GM23248 (cell line): ENCODE results near the gene TAF11L8. TPM values are rescaled to one million over a fixed set of nuclear protein-coding genes. Genes with fewer than 3 reads are reported as not detected.
"Not testable (repeated sequence)": the region's sequence is repeated elsewhere in the genome, so short reads cannot be mapped to it uniquely, and the experiment has no call there.

Experiments
- DNase-seq: peaks from one replicate; pipeline ENCODE4 v3.0.0-alpha.2; 2015
- H2AFZ ChIP-seq: fragments of 200-600 bp; sonication (generic); 2 replicates; pipeline ENCODE4 v1.6.1; 2016; ENCODE audit warnings: antibody characterized with exemption
- H3F3A ChIP-seq: fragments of 200-600 bp; sonication (generic); 2 replicates; pipeline ENCODE4 v1.6.1; 2016; ENCODE audit warnings: mild to moderate bottlenecking, antibody characterized with exemption, mixed run types; ENCODE audit not compliant: insufficient read depth
- H3K27ac ChIP-seq: fragments of 200-600 bp; sonication (generic); 2 replicates; pipeline ENCODE4 v1.5.1; 2016; ENCODE audit warnings: mild to moderate bottlenecking
- H3K27me3 ChIP-seq: fragments of 200-600 bp; sonication (generic); replicated peaks from 2 replicates; pipeline ENCODE4 v1.6.1; 2016; ENCODE audit warnings: mild to moderate bottlenecking; ENCODE audit not compliant: insufficient read depth
- H3K36me3 ChIP-seq: fragments of 200-600 bp; sonication (generic); 2 replicates; pipeline ENCODE4 v1.6.1; 2016; ENCODE audit warnings: low read depth, mild to moderate bottlenecking
- H3K4me1 ChIP-seq: fragments of 200-600 bp; sonication (generic); 2 replicates; pipeline ENCODE4 v1.6.1; 2016; ENCODE audit warnings: mild to moderate bottlenecking; ENCODE audit not compliant: insufficient read depth
- H3K4me2 ChIP-seq: fragments of 200-600 bp; sonication (generic); one replicate; pipeline ENCODE4 v1.6.1; 2016; ENCODE audit warnings: mild to moderate bottlenecking; ENCODE audit not compliant: unreplicated experiment
- H3K4me3 ChIP-seq: fragments of 200-600 bp; sonication (generic); 2 replicates; pipeline ENCODE4 v1.5.1; 2016; ENCODE audit warnings: mild to moderate bottlenecking
- H3K79me2 ChIP-seq: fragments of 200-600 bp; sonication (generic); 2 replicates; pipeline ENCODE4 v1.6.1; 2016; ENCODE audit warnings: mild to moderate bottlenecking; ENCODE audit not compliant: insufficient read depth
- H3K9ac ChIP-seq: fragments of 200-600 bp; sonication (generic); 2 replicates; pipeline ENCODE4 v1.6.1; 2016; ENCODE audit warnings: mild to moderate bottlenecking
- H3K9me2 ChIP-seq: fragments of 200-600 bp; sonication (generic); 2 replicates; pipeline ENCODE4 v1.6.1; 2016; ENCODE audit warnings: mixed run types, mild to moderate bottlenecking, moderate library complexity; ENCODE audit not compliant: insufficient read depth
- H3K9me3 ChIP-seq: fragments of 200-600 bp; sonication (generic); one replicate; pipeline ENCODE4 v1.6.1; 2017; ENCODE audit warnings: low read depth
- H4K20me1 ChIP-seq: fragments of 200-600 bp; sonication (generic); 2 replicates; pipeline ENCODE4 v1.6.0; 2016; ENCODE audit not compliant: insufficient read depth
- WGBS, 2 experiments: methylation state at CpG; one replicate each; pipeline ENCODE4 v1.1.6; 2015 to 2017; ENCODE audit warnings: low lambda C conversion rate in 2 of 2, low coverage in 1 of 2; ENCODE audit errors: missing lambda C conversion rate in 2 of 2; 5-methylcytosine and 5-hydroxymethylcytosine counted together
- in situ Hi-C: fragments of 300-500 bp; cut with MboI; formaldehyde crosslinking; loops from 2 replicates; pipeline ENCODE4 v1.15.0; 2020
- polyA plus RNA-seq: library from polyadenylated mRNA; unstranded; fragments of >200 nt; fragmentation: Nextera tagmentation; extraction: Ambion mirVana; gene quantifications from 2 replicates; pipeline ENCODE4 v1.2.1, GENCODE V29; 2016
- small RNA-seq: library from RNA; depleted of rRNA; stranded (forward); fragments of <200 nt; gene quantifications from one replicate; pipeline ENCODE3, GENCODE V24; 2014; ENCODE audit warnings: low read depth, low replicate concordance
- total RNA-seq: library from RNA; depleted of rRNA; stranded (reverse); fragments of >200 nt; shearing (Covaris generic); gene quantifications from 2 replicates; pipeline ENCODE4 v1.2.3, GENCODE V29; 2014; rRNA removed

Gene TAF11L8
- total and polyA plus RNA-seq, 2 experiments from 2014 or later = not detected

GRCh38 chr5:17594255-17594654 lies 3.5 kb upstream of the TAF11L8 start, which contains the start of gene TAF11L9:
TAF11L9 (minus strand) TSS chr5:17594394.
- H4K20me1 ChIP-seq, H3F3A ChIP-seq, H3K36me3 ChIP-seq, H3K27me3 ChIP-seq, H2AFZ ChIP-seq, H3K79me2 ChIP-seq, H3K9me3 ChIP-seq, H3K9ac ChIP-seq, H3K4me1 ChIP-seq, H3K4me2 ChIP-seq, DNase-seq, in situ Hi-C loops, H3K27ac ChIP-seq, H3K4me3 ChIP-seq, H3K9me2 ChIP-seq: not testable (repeated sequence)
- 58 to 63% methylated on average over 12 to 13 of the region's 15 CpGs for WGBS, 2 experiments

- H3K79me2 ChIP-seq, H3K36me3 ChIP-seq, H4K20me1 ChIP-seq, H3F3A ChIP-seq, H3K9ac ChIP-seq, H3K9me3 ChIP-seq, H2AFZ ChIP-seq, H3K9me2 ChIP-seq, H3K27me3 ChIP-seq, in situ Hi-C loops, H3K4me3 ChIP-seq, H3K4me2 ChIP-seq, H3K27ac ChIP-seq, DNase-seq, H3K4me1 ChIP-seq: not testable (repeated sequence)
- WGBS, 2 experiments = no CpG with 5 or more reads among the region's 16 CpGs
Observed at GRCh38 chr5:17585658-17586057, 5.1 kb downstream of the TAF11L8 start, which contains the start of gene TAF11L7. TAF11L7 (minus strand) TSS chr5:17585758.

Small RNAs within 50 kb of the gene (small RNA-seq; reads per million reads assigned to genes)
- gene AC233724.3 = not detected
- not detected for gene AC233724.6
- not detected for gene AC233724.7

Other genes with a start within 250 kb of the TAF11L8 start
- not detected in 2 replicates for gene TAF11L2, start 92.7 kb downstream of the TAF11L8 start, total RNA-seq
- gene TAF11L2, start 92.7 kb downstream of the TAF11L8 start, polyA plus RNA-seq = not detected in 2 replicates
- gene TAF11L3, start 72.6 kb downstream of the TAF11L8 start, total RNA-seq = not detected in 2 replicates
- not detected in 2 replicates for gene TAF11L3, start 72.6 kb downstream of the TAF11L8 start, polyA plus RNA-seq
- not detected in 2 replicates for gene TAF11L4, start 69.2 kb downstream of the TAF11L8 start, total RNA-seq
- gene TAF11L4, start 69.2 kb downstream of the TAF11L8 start, polyA plus RNA-seq = not detected in 2 replicates
- not detected in 2 replicates for gene TAF11L5, start 65.7 kb downstream of the TAF11L8 start, total RNA-seq
- gene TAF11L5, start 65.7 kb downstream of the TAF11L8 start, polyA plus RNA-seq = not detected in 2 replicates
- gene TAF11L6, start 62.3 kb downstream of the TAF11L8 start, total RNA-seq = not detected in 2 replicates
- gene TAF11L6, start 62.3 kb downstream of the TAF11L8 start, polyA plus RNA-seq = not detected in 2 replicates
- gene TAF11L7, start 5.2 kb downstream of the TAF11L8 start, total RNA-seq = not detected in 2 replicates
- gene TAF11L7, start 5.2 kb downstream of the TAF11L8 start, polyA plus RNA-seq = not detected in 2 replicates
- gene TAF11L9, start 3.4 kb upstream of the TAF11L8 start, total RNA-seq = not detected in 2 replicates
- gene TAF11L9, start 3.4 kb upstream of the TAF11L8 start, polyA plus RNA-seq = not detected in 2 replicates
- gene TAF11L10, start 6.9 kb upstream of the TAF11L8 start, total RNA-seq = not detected in 2 replicates
- gene TAF11L10, start 6.9 kb upstream of the TAF11L8 start, polyA plus RNA-seq = not detected in 2 replicates
- gene TAF11L11, start 13.2 kb upstream of the TAF11L8 start, total RNA-seq = not detected in 2 replicates
- gene TAF11L11, start 13.2 kb upstream of the TAF11L8 start, polyA plus RNA-seq = not detected in 2 replicates
- gene TAF11L12, start 19.4 kb upstream of the TAF11L8 start, total RNA-seq = not detected in 2 replicates
- not detected in 2 replicates for gene TAF11L12, start 19.4 kb upstream of the TAF11L8 start, polyA plus RNA-seq
- not detected in 2 replicates for gene TAF11L13, start 41.1 kb upstream of the TAF11L8 start, total RNA-seq
- not detected in 2 replicates for gene TAF11L13, start 41.1 kb upstream of the TAF11L8 start, polyA plus RNA-seq
- gene TAF11L14, start 43.5 kb upstream of the TAF11L8 start, total RNA-seq = not detected in 2 replicates
- gene TAF11L14, start 43.5 kb upstream of the TAF11L8 start, polyA plus RNA-seq = not detected in 2 replicates